H9 (cell line): ENCODE data around the gene ST6GALNAC3. TPM values are rescaled to one million over a fixed set of nuclear protein-coding genes. Genes with fewer than 3 reads are reported as not detected.

ENCODE experiments used
- DNase-seq: peaks from one replicate; pipeline ENCODE4 v3.0.0-alpha.2; 2017
- H2AFZ ChIP-seq: one replicate; pipeline ENCODE4 v1.6.1; 2013; ENCODE audit warnings: mild to moderate bottlenecking, low read length, control low read depth, moderate library complexity
- H2AK5ac ChIP-seq: 2 replicates; pipeline ENCODE4 v1.6.1; 2013; ENCODE audit warnings: low read length, control low read depth, mixed read lengths; ENCODE audit not compliant: insufficient read length
- H2BK120ac ChIP-seq: one replicate; pipeline ENCODE4 v1.6.1; 2013; ENCODE audit warnings: low read depth, mild to moderate bottlenecking, low read length, control low read depth, inconsistent platforms; ENCODE audit not compliant: poor library complexity, severe bottlenecking
- H2BK12ac ChIP-seq: 2 replicates; pipeline ENCODE4 v1.6.1; 2013; ENCODE audit warnings: low read length, control low read depth, mixed read lengths, low read depth; ENCODE audit not compliant: insufficient read length
- H2BK15ac ChIP-seq: 2 replicates; pipeline ENCODE4 v1.6.1; 2013; ENCODE audit warnings: low read depth, low read length, control low read depth
- H2BK20ac ChIP-seq: one replicate; pipeline ENCODE4 v1.6.1; 2013; ENCODE audit warnings: low read depth, mild to moderate bottlenecking, low read length, control low read depth, inconsistent platforms; ENCODE audit not compliant: poor library complexity, severe bottlenecking
- H2BK5ac ChIP-seq: 2 replicates; pipeline ENCODE4 v1.6.1; 2013; ENCODE audit warnings: low read length, control low read depth, mixed read lengths; ENCODE audit not compliant: insufficient read length
- H3K14ac ChIP-seq: 2 replicates; pipeline ENCODE4 v1.6.1; 2013; ENCODE audit warnings: low read length, control low read depth; ENCODE audit not compliant: insufficient read depth
- H3K18ac ChIP-seq: 2 replicates; pipeline ENCODE4 v1.6.1; 2013; ENCODE audit warnings: low read depth, mild to moderate bottlenecking, mixed read lengths, low read length, control low read depth; ENCODE audit not compliant: insufficient read length
- H3K23ac ChIP-seq: 2 replicates; pipeline ENCODE4 v1.6.1; 2013; ENCODE audit warnings: low read length, control low read depth, mixed read lengths, low read depth; ENCODE audit not compliant: insufficient read length
- H3K23me2 ChIP-seq: 2 replicates; pipeline ENCODE4 v1.6.1; 2013; ENCODE audit warnings: low read depth, mild to moderate bottlenecking, mixed read lengths, low read length, control low read depth; ENCODE audit not compliant: insufficient read length, poor library complexity, severe bottlenecking
- H3K27ac ChIP-seq: 2 replicates; pipeline ENCODE4 v1.5.1; 2013; ENCODE audit warnings: low read length, control low read depth, mixed read lengths, low read depth; ENCODE audit not compliant: insufficient read length
- H3K27me3 ChIP-seq: 2 replicates; pipeline ENCODE4 v1.6.1; 2013; ENCODE audit warnings: low read length, control low read depth, inconsistent platforms; ENCODE audit not compliant: insufficient read depth
- H3K4ac ChIP-seq: 2 replicates; pipeline ENCODE4 v1.6.1; 2013; ENCODE audit warnings: low read depth, mild to moderate bottlenecking, control low read depth, inconsistent platforms, low read length, moderate library complexity
- H3K4me1 ChIP-seq: 2 replicates; pipeline ENCODE4 v1.6.1; 2013; ENCODE audit warnings: low read length, control low read depth, inconsistent platforms; ENCODE audit not compliant: insufficient read depth
- H3K4me2 ChIP-seq: 2 replicates; pipeline ENCODE4 v1.6.1; 2013; ENCODE audit warnings: low read length, control low read depth, mixed read lengths; ENCODE audit not compliant: insufficient read length, insufficient read depth
- H3K56ac ChIP-seq: 2 replicates; pipeline ENCODE4 v1.6.1; 2013; ENCODE audit warnings: low read depth, mild to moderate bottlenecking, mixed read lengths, low read length, control low read depth; ENCODE audit not compliant: insufficient read length
- H3K79me1 ChIP-seq: 2 replicates; pipeline ENCODE4 v1.6.1; 2013; ENCODE audit warnings: low read depth, mild to moderate bottlenecking, moderate library complexity, low read length, control low read depth, inconsistent platforms; ENCODE audit not compliant: insufficient read depth, poor library complexity, severe bottlenecking
- H3K79me2 ChIP-seq: 2 replicates; pipeline ENCODE4 v1.6.1; 2013; ENCODE audit warnings: low read length, control low read depth, inconsistent platforms; ENCODE audit not compliant: insufficient read depth
- H3K9ac ChIP-seq: 2 replicates; pipeline ENCODE4 v1.6.1; 2013; ENCODE audit warnings: low read length, control low read depth, mixed read lengths; ENCODE audit not compliant: insufficient read length; ENCODE audit errors: extremely low read depth
- H3K9me3 ChIP-seq: one replicate; pipeline ENCODE4 v1.6.1; 2013; ENCODE audit warnings: low read depth, low read length, inconsistent platforms; ENCODE audit not compliant: control insufficient read depth
- H3T11ph ChIP-seq: one replicate; pipeline ENCODE4 v1.6.1; 2013; ENCODE audit warnings: mild to moderate bottlenecking, low read length, control low read depth, inconsistent platforms
- H4K20me1 ChIP-seq: one replicate; pipeline ENCODE4 v1.6.1; 2013; ENCODE audit not compliant: control insufficient read depth, insufficient read length, insufficient read depth
- H4K5ac ChIP-seq: 2 replicates; pipeline ENCODE4 v1.6.1; 2013; ENCODE audit warnings: low read depth, mild to moderate bottlenecking, mixed read lengths, low read length, control low read depth; ENCODE audit not compliant: insufficient read length
- H4K8ac ChIP-seq: replicated peaks from 2 replicates; pipeline ENCODE4 v1.6.1; 2013; ENCODE audit warnings: low read length, control low read depth, mixed read lengths, low read depth; ENCODE audit not compliant: insufficient read length
- H4K91ac ChIP-seq: 2 replicates; pipeline ENCODE4 v1.6.1; 2013; ENCODE audit warnings: low read depth, mild to moderate bottlenecking, moderate library complexity, mixed read lengths, low read length, control low read depth; ENCODE audit not compliant: insufficient read length
- H3K27ac Mint-ChIP-seq, 3 experiments: 2 replicates in 2 of 3; 3 replicates in 1 of 3; pipeline ENCODE4 v1.8.0; 2020 to 2021; ENCODE audit warnings: mixed read lengths in 3 of 3, mild to moderate bottlenecking in 1 of 3, moderate library complexity in 1 of 3
- H3K27me3 Mint-ChIP-seq: 2 replicates; pipeline ENCODE4 v1.8.0; 2021; ENCODE audit warnings: low read depth, mild to moderate bottlenecking, moderate library complexity, mixed read lengths
- H3K36me3 Mint-ChIP-seq, 3 experiments: 2 replicates in 2 of 3; 3 replicates in 1 of 3; pipeline ENCODE4 v1.8.0; 2020 to 2021; ENCODE audit warnings: low read depth in 3 of 3, mixed read lengths in 3 of 3; ENCODE audit not compliant: insufficient read depth in 1 of 3
- H3K4me1 Mint-ChIP-seq, 2 experiments: 2 replicates each; pipeline ENCODE4 v1.8.0; 2020; ENCODE audit warnings: mixed read lengths in 2 of 2
- H3K4me3 Mint-ChIP-seq, 2 experiments: 2 replicates in 1 of 2; 3 replicates in 1 of 2; pipeline ENCODE4 v1.8.0; 2020 to 2021; ENCODE audit warnings: mild to moderate bottlenecking in 2 of 2, mixed read lengths in 2 of 2, moderate library complexity in 1 of 2
- H3K9me3 Mint-ChIP-seq, 2 experiments: 2 replicates in 1 of 2; 3 replicates in 1 of 2; pipeline ENCODE4 v1.8.0; 2020; ENCODE audit warnings: mild to moderate bottlenecking in 2 of 2, mixed read lengths in 2 of 2, moderate library complexity in 1 of 2
- CTCF ChIP-seq: fragments of 200-600 bp; sonication (generic); conservative IDR thresholded peaks from 3 replicates; pipeline ENCODE4 v1.8.0; 2021; ENCODE audit warnings: antibody characterized with exemption, mild to moderate bottlenecking
- WGBS: extraction: QIAGEN DNeasy Blood & Tissue Kit; methylation state at CpG from one replicate; pipeline ENCODE4 v1.1.7; 2013; ENCODE audit warnings: missing lambda C conversion rate, low lambda C conversion rate, mixed read lengths; ENCODE audit not compliant: insufficient read length; ENCODE audit errors: extremely low coverage; 5-methylcytosine and 5-hydroxymethylcytosine counted together
- total RNA-seq: library from RNA; stranded (reverse); gene quantifications from 2 replicates; pipeline ENCODE4 v1.2.1, GENCODE V29; 2021

The ST6GALNAC3 gene
- total RNA-seq, 1 experiment from 2014 or later = 11.2 TPM

- no peak overlapping the region for H2AFZ ChIP-seq
- no peak overlapping the region for H3K4me3 Mint-ChIP-seq
Measured at GRCh38 chr1:76615253-76616035, 540.9 kb downstream of the ST6GALNAC3 start.

More at GRCh38 chr1:76615253-76616035, 540.9 kb downstream of the ST6GALNAC3 start:
- Histone ChIP-seq H4K20me1 (no peaks in the 10 kb centered on the region), H3K4me1 (no peaks in the 10 kb centered on the region), H2AK5ac (no peak overlapping the region), H3K56ac (no peak overlapping the region), H3K9me3 (no peaks in the 10 kb centered on the region), H3K79me1 (no peaks in the 10 kb centered on the region), H2BK20ac (no peak overlapping the region), H3K23me2 (no peaks in the 10 kb centered on the region), H3K27ac (no peak overlapping the region), H4K5ac (no peak overlapping the region), H4K8ac (no peak overlapping the region), H3K4ac (no peak overlapping the region), H2BK12ac (no peak overlapping the region), H3K27me3 (no peaks in the 10 kb centered on the region), H4K91ac (no peak overlapping the region), H3K23ac (no peak overlapping the region), H2BK15ac (no peak overlapping the region), H3K9ac (no peak overlapping the region), H3K79me2 (no peaks in the 10 kb centered on the region), H2BK120ac (no peak overlapping the region), H3K18ac (no peak overlapping the region), H3K4me2 (no peak overlapping the region), H3T11ph (no peak overlapping the region), H3K14ac (no peak overlapping the region), H2BK5ac (no peak overlapping the region)
- no peak for DNase-seq
- no peaks in the 10 kb centered on the region for H3K4me1 Mint-ChIP-seq
- WGBS = no CpG with 5 or more reads among the region's 3 CpGs
- H3K27me3 Mint-ChIP-seq = no peaks in the 10 kb centered on the region
- H3K9me3 Mint-ChIP-seq = no peaks in the 10 kb centered on the region; a peak in 1 of 5 replicates
- TF ChIP-seq CTCF = no peak
- peak overlapping the region in 1 of 3 experiments; percentile 24; a peak in 2 of 7 replicates for H3K27ac Mint-ChIP-seq
- no peaks in the 10 kb centered on the region; a peak in 1 of 7 replicates for H3K36me3 Mint-ChIP-seq
